CD4-positive, alpha-beta T cell (primary cell): ENCODE measurements around the gene RGL2. TPM values are rescaled to one million over a fixed set of nuclear protein-coding genes. Genes with fewer than 3 reads are reported as not detected.
A peak's percentile ranks its signal among the peaks of the same experiment; 100 is the strongest.

Experiments used
- ATAC-seq: fragments of 200-7000 bp; cut with Tn5 transposase; one replicate; pipeline ENCODE4 v1.10.0; 2022; ENCODE audit warnings: mild to moderate bottlenecking; ENCODE audit not compliant: poor library complexity
- CTCF ChIA-PET: fragments of 350-600 bp; sonication (Branson Sonifier 250); formaldehyde crosslinking; loops from one replicate; lab custom pipeline; 2021; ENCODE audit warnings: antibody characterized with exemption, inconsistent platforms; lab: Charles Lee
- POLR2A ChIA-PET: fragments of 350-600 bp; sonication (Branson Sonifier 250); formaldehyde crosslinking; loops from one replicate; lab custom pipeline; 2021; ENCODE audit warnings: antibody characterized with exemption, inconsistent platforms; lab: Charles Lee
- DNase-seq, 14 experiments: peaks; one replicate each; pipeline ENCODE4 v3.0.0-alpha.2; 2013 to 2020; ENCODE audit warnings: mixed read lengths in 2 of 14
- H3K27ac ChIP-seq, 2 donors: one replicate each; pipeline versions ENCODE4 v1.5.1 to v1.7.0; 2013; ENCODE audit warnings: low read length in 2 of 2, low read depth in 1 of 2, mild to moderate bottlenecking in 1 of 2
- H3K27me3 ChIP-seq, 2 experiments: 1 replicate in 1 of 2; 2 replicates in 1 of 2; pipeline versions ENCODE4 v1.6.1 to v1.7.0; 2013; ENCODE audit warnings: low read length in 2 of 2, control low read depth in 1 of 2, mild to moderate bottlenecking in 1 of 2, moderate library complexity in 1 of 2; ENCODE audit not compliant: insufficient read depth in 2 of 2, control insufficient read depth in 1 of 2
- H3K36me3 ChIP-seq: one replicate; pipeline ENCODE4 v1.6.1; 2013; ENCODE audit warnings: low read length, control low read depth; ENCODE audit not compliant: insufficient read depth
- H3K4me1 ChIP-seq: one replicate; pipeline ENCODE4 v1.6.1; 2013; ENCODE audit warnings: low read length, control low read depth; ENCODE audit not compliant: insufficient read depth
- H3K4me3 ChIP-seq: one replicate; pipeline ENCODE4 v1.5.1; 2013; ENCODE audit warnings: mild to moderate bottlenecking, low read length, moderate library complexity
- H3K9me3 ChIP-seq, 2 experiments: 1 replicate in 1 of 2; 2 replicates in 1 of 2; pipeline versions ENCODE4 v1.6.1 to v1.7.0; 2013; ENCODE audit warnings: low read length in 2 of 2, mild to moderate bottlenecking in 2 of 2, control low read depth in 1 of 2, moderate library complexity in 1 of 2; ENCODE audit not compliant: control insufficient read depth in 1 of 2, insufficient read depth in 1 of 2
- H3K27ac Mint-ChIP-seq: one replicate; pipeline ENCODE4 v1.8.0; 2020; ENCODE audit warnings: mixed read lengths
- H3K27me3 Mint-ChIP-seq: one replicate; pipeline ENCODE4 v1.8.0; 2021; ENCODE audit warnings: mixed read lengths
- H3K36me3 Mint-ChIP-seq: one replicate; pipeline ENCODE4 v1.8.0; 2021; ENCODE audit warnings: low read depth, mixed read lengths
- H3K4me1 Mint-ChIP-seq: one replicate; pipeline ENCODE4 v1.8.0; 2021; ENCODE audit warnings: low read depth, mixed read lengths
- H3K4me3 Mint-ChIP-seq: one replicate; pipeline ENCODE4 v1.8.0; 2020; ENCODE audit warnings: mild to moderate bottlenecking, mixed read lengths
- H3K9me3 Mint-ChIP-seq: one replicate; pipeline ENCODE4 v1.8.0; 2020; ENCODE audit warnings: mixed read lengths
- intact Hi-C, 2 experiments: fragments of 100-400 bp; cut with DNase I in 1 of 2; cut with micrococcal nuclease in 1 of 2; formaldehyde crosslinking; loops; one replicate each; pipeline versions ENCODE4 v1.15.1 to v1.9.0; 2023 to 2025; cut with DNase I, micrococcal nuclease
- total RNA-seq, 174 experiments: library from RNA in 2 of 174; stranded (reverse) in 2 of 174; gene quantifications; one replicate each; pipeline ENCODE4 v1.2.3 and lab custom pipeline; 2021 to 2026
- TF ChIP-seq, protein P1 (sequence below): fragments of 200-600 bp; IDR thresholded peaks from one replicate; pipeline ENCODE4 v1.8.0; 2022; ENCODE audit warnings: antibody characterized with exemption, mild to moderate bottlenecking

The RGL2 gene
- total RNA-seq, 2 experiments from 2014 or later = 39.2 to 39.4 TPM

DNA sequence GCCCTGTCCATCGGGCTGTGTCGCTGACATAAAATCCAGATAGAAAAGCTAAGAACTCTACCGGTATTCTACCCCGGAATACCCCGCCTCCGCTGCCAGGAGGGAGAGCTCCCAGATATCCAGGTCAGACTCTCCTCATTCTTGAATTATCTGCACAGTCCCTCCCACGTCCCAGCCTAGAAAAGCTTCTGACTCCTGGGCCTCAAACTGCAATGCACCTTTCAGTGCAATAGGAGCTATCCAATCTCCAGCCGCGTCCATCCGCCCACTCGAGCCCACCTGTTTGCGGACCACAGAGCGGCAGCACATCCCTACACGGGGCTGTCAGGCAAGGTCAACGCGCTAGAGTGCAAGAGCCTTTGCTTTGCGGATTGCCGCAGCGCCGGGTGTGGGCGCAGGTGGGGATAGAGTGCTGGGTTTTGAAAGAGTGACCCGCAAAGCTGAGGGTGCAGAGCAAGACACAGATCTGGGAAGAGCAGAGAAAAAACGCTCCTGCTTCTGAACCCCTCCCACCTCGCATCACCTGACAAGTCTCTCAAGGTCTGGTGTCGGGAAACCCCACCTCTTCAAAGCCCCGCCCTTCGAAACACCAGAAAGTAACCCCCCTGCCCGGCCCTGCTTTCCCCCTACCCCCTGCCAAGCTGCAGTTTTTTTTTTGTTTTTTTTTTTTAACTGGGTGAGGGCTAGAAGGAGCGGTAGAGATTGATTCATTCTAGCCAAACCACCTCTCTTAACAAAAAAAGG is 13.8 kb upstream of the RGL2 start:
- H3K27me3 Mint-ChIP-seq = no peaks in the 10 kb centered on the region
- intact Hi-C loops = loop anchor here (1.0 to 5.0 kb wide), 5 partner anchors 13 to 105 kb away; partner anchors contain the start of genes B3GALT4 (in 1 of the 2), CUTA (in 1 of the 2), RPS18 (in 1 of the 2) and VPS52 (in 1 of the 2)
- H3K27ac Mint-ChIP-seq = peak overlapping the region; percentile 94
- H3K9me3 Mint-ChIP-seq = no peaks in the 10 kb centered on the region
- Histone ChIP-seq H3K9me3 (no peaks in the 10 kb centered on the region), H3K4me3 (peak overlapping the region; percentile 79), H3K36me3 (peaks cover 48% of the 10 kb centered on the region), H3K27ac (peak overlapping the region; percentile 98 to 99), H3K27me3 (no peaks in the 10 kb centered on the region), H3K4me1 (peaks cover 70% of the 10 kb centered on the region)
- DNase-seq (peak; percentile 75 to 97 (median 82)), ATAC-seq (peak; percentile 60)
- CTCF ChIA-PET = interaction anchor here (0.8 to 3.0 kb wide), 9 partner anchors 12 to 79 kb away, joined by 3 to 32 read pairs (median 3); partner anchors contain the start of genes KIFC1 and RGL2
- POLR2A ChIA-PET = interaction anchor here (0.6 to 4.9 kb wide), 10 partner anchors 9 to 341 kb away, joined by 3 to 84 read pairs (median 8); partner anchors contain the start of genes B3GALT4, PFDN6, RGL2 and RPS18
- peaks cover 63% of the 10 kb centered on the region for H3K4me1 Mint-ChIP-seq
- H3K4me3 Mint-ChIP-seq = peak overlapping the region; percentile 97
- TF ChIP-seq, protein P1, sequence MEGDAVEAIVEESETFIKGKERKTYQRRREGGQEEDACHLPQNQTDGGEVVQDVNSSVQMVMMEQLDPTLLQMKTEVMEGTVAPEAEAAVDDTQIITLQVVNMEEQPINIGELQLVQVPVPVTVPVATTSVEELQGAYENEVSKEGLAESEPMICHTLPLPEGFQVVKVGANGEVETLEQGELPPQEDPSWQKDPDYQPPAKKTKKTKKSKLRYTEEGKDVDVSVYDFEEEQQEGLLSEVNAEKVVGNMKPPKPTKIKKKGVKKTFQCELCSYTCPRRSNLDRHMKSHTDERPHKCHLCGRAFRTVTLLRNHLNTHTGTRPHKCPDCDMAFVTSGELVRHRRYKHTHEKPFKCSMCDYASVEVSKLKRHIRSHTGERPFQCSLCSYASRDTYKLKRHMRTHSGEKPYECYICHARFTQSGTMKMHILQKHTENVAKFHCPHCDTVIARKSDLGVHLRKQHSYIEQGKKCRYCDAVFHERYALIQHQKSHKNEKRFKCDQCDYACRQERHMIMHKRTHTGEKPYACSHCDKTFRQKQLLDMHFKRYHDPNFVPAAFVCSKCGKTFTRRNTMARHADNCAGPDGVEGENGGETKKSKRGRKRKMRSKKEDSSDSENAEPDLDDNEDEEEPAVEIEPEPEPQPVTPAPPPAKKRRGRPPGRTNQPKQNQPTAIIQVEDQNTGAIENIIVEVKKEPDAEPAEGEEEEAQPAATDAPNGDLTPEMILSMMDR = no peak
- H3K36me3 Mint-ChIP-seq = peaks cover 63% of the 10 kb centered on the region

DNA sequence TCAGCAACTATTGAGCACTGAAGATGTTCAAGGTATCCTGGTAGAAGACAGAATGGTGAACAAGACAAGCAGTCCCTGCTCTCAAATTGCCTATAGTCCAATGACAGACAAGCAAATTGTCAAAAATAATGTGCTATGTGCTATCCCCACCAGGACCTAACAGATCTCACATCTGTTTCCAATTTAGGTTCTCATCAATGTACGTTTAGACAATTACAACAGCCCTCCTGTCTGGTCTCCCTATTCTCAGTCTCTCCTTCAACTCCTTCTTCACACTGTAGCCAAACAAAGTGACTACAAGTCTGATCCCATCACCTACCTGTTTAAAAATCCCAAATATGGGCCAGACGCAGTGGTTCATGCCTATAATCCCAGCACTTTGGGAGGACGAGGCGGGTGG is 7.6 kb upstream of the RGL2 start:
- Histone ChIP-seq H3K4me3 (no peak overlapping the region), H3K9me3 (no peaks in the 10 kb centered on the region), H3K27me3 (no peaks in the 10 kb centered on the region), H3K27ac (peak overlapping the region in 1 of 2 donors; percentile 32), H3K4me1 (peaks cover 47% of the 10 kb centered on the region), H3K36me3 (peaks cover 80% of the 10 kb centered on the region)
- Mint-ChIP-seq H3K36me3 (peaks cover 66% of the 10 kb centered on the region), H3K4me1 (peaks cover 31% of the 10 kb centered on the region), H3K27ac (peak overlapping the region; percentile 31), H3K4me3 (peak overlapping the region; percentile 25), H3K9me3 (no peaks in the 10 kb centered on the region), H3K27me3 (no peaks in the 10 kb centered on the region)
- TF ChIP-seq, protein P1 = no peak
- ChIA-PET CTCF (interaction anchor here (1.3 kb wide), 1 partner anchor 11 kb away, joined by 3 read pairs; no protein-coding TSS in a partner anchor), POLR2A (interaction anchor here (2.8 kb wide), 1 partner anchor 38 kb away, joined by 12 read pairs; no protein-coding TSS in a partner anchor)
- intact Hi-C loops = no loop called here
- DNase-seq (no peak), ATAC-seq (no peak)

DNA sequence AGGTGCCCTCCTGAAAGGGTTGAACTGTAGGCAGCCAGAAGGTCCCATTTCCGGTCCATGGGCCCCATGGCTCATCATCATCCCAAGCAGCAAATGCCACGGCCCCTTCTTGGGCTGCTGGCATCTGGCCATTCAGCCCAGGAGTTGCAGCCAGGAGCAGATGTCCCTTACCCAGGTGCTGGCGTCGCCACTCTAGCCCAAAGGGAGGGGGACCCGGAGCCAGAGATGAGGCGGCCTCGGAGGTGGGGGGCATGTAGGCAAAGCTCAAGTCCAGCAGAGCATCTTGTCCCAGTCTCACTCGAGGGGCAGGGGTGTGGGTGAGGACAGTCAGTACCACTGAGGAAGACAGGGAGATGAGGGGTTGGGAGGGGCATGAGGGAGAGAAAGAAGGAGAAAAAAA is 6.3 kb upstream of the RGL2 start:
- Histone ChIP-seq H3K4me1 (peaks cover 39% of the 10 kb centered on the region), H3K4me3 (no peak overlapping the region), H3K27me3 (no peaks in the 10 kb centered on the region), H3K9me3 (no peaks in the 10 kb centered on the region), H3K36me3 (peaks cover 73% of the 10 kb centered on the region), H3K27ac (no peak overlapping the region)
- Mint-ChIP-seq H3K4me3 (no peak overlapping the region), H3K36me3 (peaks cover 71% of the 10 kb centered on the region), H3K27me3 (no peaks in the 10 kb centered on the region), H3K4me1 (peaks cover 37% of the 10 kb centered on the region), H3K9me3 (no peaks in the 10 kb centered on the region), H3K27ac (no peak overlapping the region)
- DNase-seq (no peak), ATAC-seq (no peak)
- TF ChIP-seq, protein P1 = no peak
- ChIA-PET CTCF (no interaction called here), POLR2A (no interaction called here)
- intact Hi-C loops = no loop called here
